SK-N-SH treated with all-trans-retinoic acid at 6 μM for 48 hours (cell line): Measurements from ENCODE around the gene FAM184A.

Experiments
- ATAC-seq: fragments of 200-7000 bp; cut with Tn5 transposase; 3 replicates; pipeline ENCODE4 v1.9.1; 2020; ENCODE audit warnings: mild to moderate bottlenecking, moderate library complexity
- ARNTL ChIP-seq: fragments of 450-650 bp; formaldehyde crosslinking; IDR thresholded peaks from 2 replicates; pipeline ENCODE4 v1.5.0; 2020; ENCODE audit warnings: low read depth, mild to moderate bottlenecking, moderate library complexity, borderline replicate concordance
- BACH2 ChIP-seq: fragments of 250-450 bp; sonication (Bioruptor Pico); IDR thresholded peaks from 2 replicates; pipeline ENCODE4 v1.9.0; 2021; ENCODE audit warnings: mild to moderate bottlenecking, borderline replicate concordance
- CREB5 ChIP-seq: fragments of 250-450 bp; sonication (Bioruptor Pico); IDR thresholded peaks from 2 replicates; pipeline ENCODE4 v1.5.1; 2020; ENCODE audit warnings: low read depth, mild to moderate bottlenecking, moderate library complexity
- CSDC2 ChIP-seq: fragments of 250-450 bp; sonication (Bioruptor Pico); IDR thresholded peaks from 2 replicates; pipeline ENCODE4 v1.5.0; 2020; ENCODE audit warnings: mild to moderate bottlenecking, moderate library complexity
- CSRNP3 ChIP-seq: fragments of 250-450 bp; sonication (Bioruptor Pico); IDR thresholded peaks from 2 replicates; pipeline ENCODE4 v1.5.1; 2021; ENCODE audit warnings: mild to moderate bottlenecking, moderate library complexity
- ESRRG ChIP-seq: fragments of 250-450 bp; sonication (Bioruptor Pico); IDR thresholded peaks from 2 replicates; pipeline ENCODE4 v1.6.1; 2021; ENCODE audit warnings: mild to moderate bottlenecking
- GLIS3 ChIP-seq: fragments of 250-450 bp; sonication (Bioruptor Pico); IDR thresholded peaks from 2 replicates; pipeline ENCODE4 v1.5.0; 2020; ENCODE audit warnings: mild to moderate bottlenecking, moderate library complexity
- ISL1 ChIP-seq: fragments of 250-450 bp; sonication (Bioruptor Pico); IDR thresholded peaks from 2 replicates; pipeline ENCODE4 v2.1.2; 2022; ENCODE audit warnings: mild to moderate bottlenecking, moderate library complexity
- OSR1 ChIP-seq: fragments of 250-450 bp; sonication (Bioruptor Pico); IDR thresholded peaks from 2 replicates; pipeline ENCODE4 v1.8.0; 2022; ENCODE audit warnings: moderate library complexity, mild to moderate bottlenecking, inconsistent platforms
- POU6F1 ChIP-seq: fragments of 250-450 bp; sonication (Bioruptor Pico); IDR thresholded peaks from 2 replicates; pipeline ENCODE4 v1.8.0; 2021; ENCODE audit warnings: low read depth, mild to moderate bottlenecking, moderate library complexity, borderline replicate concordance
- PPARA ChIP-seq: fragments of 250-450 bp; sonication (Bioruptor Pico); IDR thresholded peaks from 2 replicates; pipeline ENCODE4 v1.5.0; 2020; ENCODE audit warnings: mild to moderate bottlenecking, borderline replicate concordance
- RARB ChIP-seq: fragments of 250-450 bp; sonication (Bioruptor Pico); IDR thresholded peaks from 2 replicates; pipeline ENCODE4 v1.8.0; 2021; ENCODE audit warnings: mild to moderate bottlenecking, moderate library complexity
- SNAI2 ChIP-seq: fragments of 250-450 bp; sonication (Bioruptor Pico); IDR thresholded peaks from 2 replicates; pipeline ENCODE4 v1.5.0; 2020; ENCODE audit warnings: mild to moderate bottlenecking, moderate library complexity
- TCF4 ChIP-seq: fragments of 250-450 bp; sonication (Bioruptor Pico); IDR thresholded peaks from 2 replicates; pipeline ENCODE4 v1.8.0; 2021; ENCODE audit warnings: mild to moderate bottlenecking, moderate library complexity, borderline replicate concordance
- TOX ChIP-seq: fragments of 250-450 bp; sonication (Bioruptor Pico); IDR thresholded peaks from 2 replicates; pipeline ENCODE4 v1.8.0; 2021; ENCODE audit warnings: mild to moderate bottlenecking, moderate library complexity, borderline replicate concordance
- ZC3H10 ChIP-seq: fragments of 250-450 bp; sonication (Bioruptor Pico); IDR thresholded peaks from 2 replicates; pipeline ENCODE4 v1.5.1; 2021; ENCODE audit warnings: mild to moderate bottlenecking, moderate library complexity
- ZFP3 ChIP-seq: fragments of 250-450 bp; sonication (Bioruptor Pico); IDR thresholded peaks from 2 replicates; pipeline ENCODE4 v1.5.0; 2020; ENCODE audit warnings: mild to moderate bottlenecking, moderate library complexity
- ZFP30 ChIP-seq: fragments of 450-650 bp; formaldehyde crosslinking; IDR thresholded peaks from 2 replicates; pipeline ENCODE4 v1.5.0; 2022; ENCODE audit warnings: mild to moderate bottlenecking, moderate library complexity
- ZNF565 ChIP-seq: fragments of 450-650 bp; formaldehyde crosslinking; conservative IDR thresholded peaks from 2 replicates; pipeline ENCODE4 v1.5.0; 2020; ENCODE audit warnings: low read depth, mild to moderate bottlenecking, moderate library complexity
- ZNF70 ChIP-seq: fragments of 450-650 bp; formaldehyde crosslinking; IDR thresholded peaks from 2 replicates; pipeline ENCODE4 v1.5.0; 2020; ENCODE audit warnings: mild to moderate bottlenecking, moderate library complexity
- ZNF8 ChIP-seq: fragments of 450-650 bp; formaldehyde crosslinking; IDR thresholded peaks from 2 replicates; pipeline ENCODE4 v1.5.0; 2020; ENCODE audit warnings: mild to moderate bottlenecking, moderate library complexity
- TF ChIP-seq, protein P1 (sequence below): fragments of 250-450 bp; sonication (Bioruptor Pico); IDR thresholded peaks from 2 replicates; pipeline ENCODE4 v1.8.0; 2020; ENCODE audit warnings: mild to moderate bottlenecking, moderate library complexity, borderline replicate concordance

FAM184A gene

DNA sequence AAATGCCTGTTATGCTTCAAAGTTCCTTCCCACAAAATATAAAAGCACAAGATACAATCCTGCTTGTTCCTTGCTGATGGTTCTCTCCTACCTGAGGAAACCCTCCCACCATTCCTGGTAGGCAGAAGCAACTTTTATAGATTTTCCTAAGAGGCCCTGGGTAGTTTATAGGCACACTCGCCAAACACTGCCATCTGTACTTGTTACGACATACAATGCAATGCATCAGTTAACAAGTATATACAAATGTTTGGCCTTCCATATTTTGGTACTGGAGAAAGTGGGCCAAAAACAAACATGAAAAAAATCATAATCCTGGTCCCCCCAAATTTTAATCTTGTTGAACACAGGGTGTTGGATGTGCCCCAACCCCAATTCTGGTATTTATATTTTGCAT, 160.1 kb downstream of the FAM184A start:
- TF ChIP-seq ZNF70: no peak
- no peak for TF ChIP-seq CSDC2
- TF ChIP-seq BACH2 (CRISPR knock-in tag): no peak
- no peak for TF ChIP-seq PPARA (CRISPR knock-in tag)
- no peak for TF ChIP-seq TCF4 (CRISPR knock-in tag)
- TF ChIP-seq ISL1: no peak
- no peak for TF ChIP-seq ZFP3 (CRISPR knock-in tag)
- TF ChIP-seq ZC3H10 (CRISPR knock-in tag): no peak
- no peak for TF ChIP-seq CSRNP3 (CRISPR knock-in tag)
- TF ChIP-seq RARB (CRISPR knock-in tag): no peak
- TF ChIP-seq CREB5: no peak
- no peak for TF ChIP-seq TOX
- ATAC-seq: no peak

GRCh38 chr6:118917546-118918328, 160.7 kb downstream of the FAM184A start:
- TF ChIP-seq BACH2 (CRISPR knock-in tag): no peak
- no peak for TF ChIP-seq OSR1 (CRISPR knock-in tag)
- no peak for TF ChIP-seq ZC3H10 (CRISPR knock-in tag)
- no peak for ATAC-seq

DNA sequence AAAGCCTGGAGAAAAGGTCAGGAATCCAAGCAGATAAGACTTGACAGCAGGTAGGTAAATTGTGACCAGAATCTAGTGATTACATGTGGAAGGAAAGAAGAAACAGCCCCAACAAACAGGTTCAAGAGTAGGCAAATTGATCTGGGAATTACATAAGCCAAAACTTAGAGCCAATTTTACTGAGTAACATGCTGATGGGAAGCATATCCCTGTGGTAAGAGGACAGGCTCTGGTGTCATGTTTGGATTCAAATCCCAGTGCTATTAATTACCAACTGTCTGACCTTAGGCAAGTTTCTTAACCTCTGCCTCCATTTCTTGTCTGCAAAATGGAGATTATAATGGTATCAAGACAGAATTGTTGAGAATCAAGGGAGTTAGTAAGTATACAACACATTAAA, 163.9 kb downstream of the FAM184A start:
- no peak for ATAC-seq
- no peak for TF ChIP-seq GLIS3 (CRISPR knock-in tag)
- no peak for TF ChIP-seq ESRRG (CRISPR knock-in tag)
- TF ChIP-seq OSR1 (CRISPR knock-in tag): no peak
- TF ChIP-seq ZFP3 (CRISPR knock-in tag): no peak
- no peak for TF ChIP-seq CREB5
- TF ChIP-seq ISL1: no peak
- no peak for TF ChIP-seq CSDC2
- TF ChIP-seq TCF4 (CRISPR knock-in tag): no peak
- no peak for TF ChIP-seq ZNF8 (CRISPR knock-in tag)
- no peak for TF ChIP-seq TOX
- no peak for TF ChIP-seq RARB (CRISPR knock-in tag)
- no peak for TF ChIP-seq SNAI2 (CRISPR knock-in tag)
- no peak for TF ChIP-seq ZNF70
- no peak for TF ChIP-seq PPARA (CRISPR knock-in tag)
- no peak for TF ChIP-seq ZC3H10 (CRISPR knock-in tag)
- TF ChIP-seq POU6F1: no peak
- TF ChIP-seq ZNF565: no peak
- no peak for TF ChIP-seq CSRNP3 (CRISPR knock-in tag)
- no peak for TF ChIP-seq ARNTL
- no peak for TF ChIP-seq BACH2 (CRISPR knock-in tag)
- TF ChIP-seq, all 23 proteins: peak for 0

DNA sequence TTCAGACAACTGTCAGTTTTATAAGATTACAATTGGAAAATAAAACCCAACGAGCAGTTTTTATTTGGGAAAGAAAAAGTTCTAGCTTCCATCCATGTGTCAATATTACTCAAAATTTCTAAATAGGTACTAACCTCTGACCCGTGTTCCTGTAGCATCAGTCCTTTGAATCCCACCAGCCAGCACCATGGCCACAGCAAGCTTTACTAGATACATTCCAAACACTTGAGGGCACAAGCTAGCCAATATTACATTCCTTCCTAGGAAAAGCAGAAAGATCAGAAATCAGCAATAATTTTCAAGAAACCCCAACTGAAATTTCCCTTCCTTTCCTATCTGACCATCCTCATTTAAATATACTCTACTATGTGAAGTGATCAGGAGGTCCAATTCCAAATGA, 165.3 kb downstream of the FAM184A start:
- no peak for ATAC-seq
- no peak for TF ChIP-seq CSRNP3 (CRISPR knock-in tag)
- no peak for TF ChIP-seq TCF4 (CRISPR knock-in tag)
- no peak for TF ChIP-seq PPARA (CRISPR knock-in tag)
- TF ChIP-seq ZC3H10 (CRISPR knock-in tag): no peak
- TF ChIP-seq ZNF565: no peak
- TF ChIP-seq, protein P1, sequence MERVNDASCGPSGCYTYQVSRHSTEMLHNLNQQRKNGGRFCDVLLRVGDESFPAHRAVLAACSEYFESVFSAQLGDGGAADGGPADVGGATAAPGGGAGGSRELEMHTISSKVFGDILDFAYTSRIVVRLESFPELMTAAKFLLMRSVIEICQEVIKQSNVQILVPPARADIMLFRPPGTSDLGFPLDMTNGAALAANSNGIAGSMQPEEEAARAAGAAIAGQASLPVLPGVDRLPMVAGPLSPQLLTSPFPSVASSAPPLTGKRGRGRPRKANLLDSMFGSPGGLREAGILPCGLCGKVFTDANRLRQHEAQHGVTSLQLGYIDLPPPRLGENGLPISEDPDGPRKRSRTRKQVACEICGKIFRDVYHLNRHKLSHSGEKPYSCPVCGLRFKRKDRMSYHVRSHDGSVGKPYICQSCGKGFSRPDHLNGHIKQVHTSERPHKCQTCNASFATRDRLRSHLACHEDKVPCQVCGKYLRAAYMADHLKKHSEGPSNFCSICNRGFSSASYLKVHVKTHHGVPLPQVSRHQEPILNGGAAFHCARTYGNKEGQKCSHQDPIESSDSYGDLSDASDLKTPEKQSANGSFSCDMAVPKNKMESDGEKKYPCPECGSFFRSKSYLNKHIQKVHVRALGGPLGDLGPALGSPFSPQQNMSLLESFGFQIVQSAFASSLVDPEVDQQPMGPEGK (CRISPR knock-in tag): no peak
- TF ChIP-seq ZFP30: no peak
- no peak for TF ChIP-seq CSDC2
- no peak for TF ChIP-seq ARNTL
- no peak for TF ChIP-seq SNAI2 (CRISPR knock-in tag)
- TF ChIP-seq ZNF70: no peak
- no peak for TF ChIP-seq ZNF8 (CRISPR knock-in tag)
- TF ChIP-seq TOX: no peak
